Type B pancreatic cell (in vitro differentiated cells): ENCODE results near the gene PIGS. TPM values are rescaled to one million over a fixed set of nuclear protein-coding genes. Genes with fewer than 3 reads are reported as not detected.
A peak's percentile ranks its signal among the peaks of the same experiment; 100 is the strongest.
"Not testable (repeated sequence)": the region's sequence is repeated elsewhere in the genome, so short reads cannot be mapped to it uniquely, and the experiment has no call there.

ENCODE experiments used
- DNase-seq: peaks from one replicate; pipeline ENCODE4 v3.0.0; 2021; ENCODE audit warnings: mixed read lengths; ENCODE audit not compliant: unreplicated experiment; ENCODE audit errors: extremely low spot score
- H3K27ac Mint-ChIP-seq: 2 replicates; pipeline ENCODE4 v1.8.0; 2021; ENCODE audit warnings: mild to moderate bottlenecking, mixed read lengths
- H3K27me3 Mint-ChIP-seq: 2 replicates; pipeline ENCODE4 v1.8.0; 2021; ENCODE audit warnings: mixed read lengths
- H3K36me3 Mint-ChIP-seq: 2 replicates; pipeline ENCODE4 v1.8.0; 2021; ENCODE audit warnings: mixed read lengths
- H3K4me1 Mint-ChIP-seq: one replicate; pipeline ENCODE4 v1.8.0; 2021; ENCODE audit warnings: mixed read lengths; ENCODE audit not compliant: unreplicated experiment
- H3K4me3 Mint-ChIP-seq: 2 replicates; pipeline ENCODE4 v1.8.0; 2021; ENCODE audit warnings: mild to moderate bottlenecking, mixed read lengths
- H3K9me3 Mint-ChIP-seq: 2 replicates; pipeline ENCODE4 v1.8.0; 2021; ENCODE audit warnings: mixed read lengths
- CTCF ChIP-seq: fragments of 200-600 bp; sonication (generic); conservative IDR thresholded peaks from 2 replicates; pipeline ENCODE4 v1.5.0; 2021; ENCODE audit warnings: antibody characterized with exemption, mild to moderate bottlenecking
- total RNA-seq: library from RNA; stranded (reverse); gene quantifications from 2 replicates; pipeline ENCODE4 v1.2.1, GENCODE V29; 2021; ENCODE audit warnings: low replicate concordance

Gene PIGS
- total RNA-seq, 1 donor from 2014 or later: 75.0 TPM

DNA sequence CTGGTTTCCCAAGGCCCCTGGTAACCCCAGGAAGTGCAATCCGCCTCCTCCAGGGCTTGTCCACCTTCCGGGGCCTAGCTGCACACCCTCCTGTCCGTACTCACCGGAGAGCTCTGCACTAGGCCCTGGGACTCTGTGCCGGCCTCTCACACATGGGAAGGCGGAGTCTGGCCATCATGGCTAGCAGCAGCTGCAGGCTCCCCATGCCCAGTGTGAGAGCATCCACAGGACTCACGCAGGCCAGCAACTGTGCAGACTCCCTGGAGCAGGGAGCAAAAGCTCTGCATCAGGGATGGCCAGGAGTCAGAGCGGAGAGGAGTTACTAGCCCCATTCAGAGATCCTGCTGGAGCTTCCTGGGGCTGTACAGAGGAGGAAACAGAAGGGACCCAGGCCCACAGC, 44.9 kb downstream of the PIGS start:
- Mint-ChIP-seq H3K27ac (no peak overlapping the region), H3K36me3 (no peaks in the 10 kb centered on the region), H3K27me3 (no peaks in the 10 kb centered on the region), H3K9me3 (no peaks in the 10 kb centered on the region), H3K4me3 (no peak overlapping the region), H3K4me1 (peaks cover 33% of the 10 kb centered on the region)
- DNase-seq: no peak
- TF ChIP-seq CTCF: no peak

GRCh38 chr17:28524476-28525424, 46.6 kb downstream of the PIGS start:
- peaks cover 33% of the 10 kb centered on the region for H3K4me1 Mint-ChIP-seq
- no peak for DNase-seq
- peak overlapping the region; percentile 81 for H3K27ac Mint-ChIP-seq
- peak overlapping the region; percentile 25 for H3K4me3 Mint-ChIP-seq
- TF ChIP-seq CTCF: no peak
- H3K9me3 Mint-ChIP-seq: no peaks in the 10 kb centered on the region
- no peaks in the 10 kb centered on the region for H3K27me3 Mint-ChIP-seq
- no peaks in the 10 kb centered on the region for H3K36me3 Mint-ChIP-seq

GRCh38 chr17:28523876-28524275, 47.4 kb downstream of the PIGS start:
- no peak for TF ChIP-seq CTCF
- Mint-ChIP-seq H3K27me3 (no peaks in the 10 kb centered on the region), H3K4me1 (peaks cover 30% of the 10 kb centered on the region), H3K27ac (no peak overlapping the region), H3K9me3 (no peaks in the 10 kb centered on the region), H3K4me3 (no peak overlapping the region), H3K36me3 (no peaks in the 10 kb centered on the region)
- no peak for DNase-seq

GRCh38 chr17:28523186-28523585, 48.1 kb downstream of the PIGS start:
- H3K36me3 Mint-ChIP-seq: no peaks in the 10 kb centered on the region
- peaks cover 30% of the 10 kb centered on the region for H3K4me1 Mint-ChIP-seq
- no peak for DNase-seq
- no peak for TF ChIP-seq CTCF
- H3K27ac Mint-ChIP-seq: peak overlapping the region; percentile 67
- H3K4me3 Mint-ChIP-seq: no peak overlapping the region
- H3K27me3 Mint-ChIP-seq: no peaks in the 10 kb centered on the region
- no peaks in the 10 kb centered on the region for H3K9me3 Mint-ChIP-seq

DNA sequence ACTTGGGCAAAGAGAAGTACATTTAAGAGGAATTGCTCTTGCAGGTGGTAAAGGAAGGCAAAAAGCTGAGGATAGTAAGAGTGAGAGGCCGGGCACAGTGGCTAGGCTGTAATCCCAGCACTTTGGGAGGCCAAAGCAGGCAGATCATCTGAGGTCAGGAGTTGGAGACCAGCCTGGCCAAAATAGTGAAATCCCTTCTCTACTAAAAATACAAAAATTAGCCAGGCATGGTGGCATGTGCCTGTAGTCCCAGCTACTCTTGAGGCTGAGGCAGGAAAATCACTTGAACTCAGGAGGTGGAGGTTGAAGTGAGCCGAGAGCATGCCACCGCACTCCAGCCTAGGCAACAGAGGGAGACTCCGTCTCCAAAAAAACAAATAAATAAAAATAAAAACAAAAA, 49.0 kb downstream of the PIGS start:
- H3K36me3 Mint-ChIP-seq, H3K4me3 Mint-ChIP-seq, DNase-seq, H3K27me3 Mint-ChIP-seq, H3K27ac Mint-ChIP-seq, H3K9me3 Mint-ChIP-seq: not testable (repeated sequence)
- peaks cover 28% of the 10 kb centered on the region for H3K4me1 Mint-ChIP-seq

- Mint-ChIP-seq H3K27me3 (no peaks in the 10 kb centered on the region), H3K27ac (no peak overlapping the region), H3K4me3 (no peak overlapping the region), H3K9me3 (no peaks in the 10 kb centered on the region), H3K4me1 (peaks cover 22% of the 10 kb centered on the region), H3K36me3 (no peaks in the 10 kb centered on the region)
- no peak for DNase-seq
- no peak for TF ChIP-seq CTCF
Observed at GRCh38 chr17:28521311-28522085, 49.8 kb downstream of the PIGS start.
